GM21526 (cell line): ENCODE measurements around the gene AATF.

Experiments used
- ATAC-seq: cut with Tn5 transposase; IDR thresholded peaks from one replicate; pipeline ENCODE4 v1.9.1; 2021; ENCODE audit warnings: moderate library complexity; ENCODE audit not compliant: unreplicated experiment, low FRiP score

The AATF gene

GRCh38 chr17:37037590-37038155 lies 88.9 kb downstream of the AATF start:
- no peak for ATAC-seq

- ATAC-seq, result no peak
Observed at GRCh38 chr17:37039269-37039668, 90.5 kb downstream of the AATF start.

GRCh38 chr17:37041932-37042331 lies 93.2 kb downstream of the AATF start:
- ATAC-seq, result no peak

GRCh38 chr17:37043201-37043600 lies 94.4 kb downstream of the AATF start:
- ATAC-seq, result no peak

- ATAC-seq, result no peak
Observed at GRCh38 chr17:37045351-37045922, 96.7 kb downstream of the AATF start.

GRCh38 chr17:37047631-37048104 lies 98.9 kb downstream of the AATF start:
- ATAC-seq, result no peak

GRCh38 chr17:37048811-37049210 lies 100.1 kb downstream of the AATF start:
- ATAC-seq, result no peak

- ATAC-seq, result no peak
Observed at GRCh38 chr17:37050920-37051319, 102.2 kb downstream of the AATF start.

DNA sequence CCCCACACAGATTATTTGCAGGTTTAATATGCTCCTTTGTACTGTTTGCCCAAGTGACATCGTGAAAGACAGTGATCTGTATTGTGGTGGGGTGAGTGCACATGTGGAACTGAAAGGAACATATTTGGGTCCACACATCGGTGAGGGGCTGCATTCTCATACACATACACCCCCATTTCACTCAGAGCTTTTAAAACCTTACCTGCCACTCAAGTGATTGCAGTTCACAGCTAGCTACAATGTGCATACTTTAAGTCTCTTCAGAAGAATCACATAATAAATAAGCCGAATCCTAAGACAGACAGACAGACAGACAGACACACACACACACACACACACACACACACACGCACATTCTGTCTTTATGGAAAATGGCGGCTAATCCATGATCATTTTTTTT lies 102.6 kb downstream of the AATF start:
- ATAC-seq, result no peak

DNA sequence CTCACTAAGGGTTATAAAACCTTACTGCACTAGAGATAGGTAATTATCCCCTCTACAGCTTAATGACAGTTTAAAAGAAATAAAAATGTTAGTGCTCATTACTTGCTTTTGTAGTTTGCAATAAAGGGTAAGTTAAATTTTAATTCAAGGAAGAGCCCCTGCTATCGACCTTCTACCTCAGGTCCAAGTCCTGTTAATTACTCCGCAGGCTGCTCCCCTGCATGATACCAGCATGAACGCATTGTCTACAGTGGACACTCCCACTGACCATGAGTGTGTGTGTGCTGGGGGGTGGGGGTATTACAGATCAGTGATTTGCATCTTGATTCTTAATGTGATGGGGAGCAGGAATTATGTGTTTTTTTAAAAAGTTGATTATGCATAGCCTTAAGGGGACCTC lies 103.1 kb downstream of the AATF start:
- ATAC-seq, result no peak

GRCh38 chr17:37052450-37052849 lies 103.7 kb downstream of the AATF start:
- ATAC-seq, result no peak

- ATAC-seq, result no peak
Observed at GRCh38 chr17:37054894-37055293, 106.1 kb downstream of the AATF start.

DNA sequence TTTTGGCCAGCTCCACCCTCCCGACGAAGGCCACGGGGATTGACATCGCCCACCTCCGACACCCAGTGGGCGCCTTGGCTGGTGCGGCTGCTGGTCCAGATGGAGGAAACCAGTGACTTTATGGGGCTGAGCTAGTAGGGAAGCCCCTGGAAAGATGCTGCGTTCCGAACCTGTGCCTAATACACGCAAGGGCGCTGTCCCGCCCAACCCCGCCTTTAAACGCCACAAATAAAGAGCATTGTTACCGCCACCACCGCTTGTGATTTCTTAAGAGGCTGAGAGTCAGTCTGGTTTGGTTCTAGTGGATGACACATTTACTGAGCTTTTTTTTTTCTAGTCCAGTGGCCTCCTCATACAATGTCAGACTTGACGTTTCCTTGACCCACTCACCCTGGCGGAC lies 107.9 kb downstream of the AATF start:
- ATAC-seq, result no peak

DNA sequence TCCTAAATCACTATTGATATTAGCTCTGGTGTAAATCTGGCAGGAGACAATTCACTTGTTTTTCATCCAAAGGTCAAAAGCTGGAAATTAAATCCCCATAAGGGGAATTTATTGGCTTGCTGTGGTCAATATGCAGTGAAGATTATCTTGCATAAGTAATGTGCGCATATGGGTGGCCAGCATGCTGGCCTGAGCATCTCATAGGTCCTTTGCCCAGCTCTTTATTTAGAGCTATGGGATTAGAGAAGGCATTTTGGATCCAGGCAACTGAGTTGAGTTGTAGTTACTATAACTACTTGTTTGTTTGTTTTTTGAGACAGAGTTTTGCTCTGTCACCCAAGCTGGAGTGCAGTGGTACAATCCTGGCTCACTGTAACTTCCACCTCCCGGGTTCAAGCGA lies 110.7 kb downstream of the AATF start:
- ATAC-seq, result no peak

- ATAC-seq, result no peak
Observed at GRCh38 chr17:37060094-37060493, 111.3 kb downstream of the AATF start.

GRCh38 chr17:37060928-37061327 lies 112.2 kb downstream of the AATF start:
- no peak for ATAC-seq

GRCh38 chr17:37062021-37062420 lies 113.3 kb downstream of the AATF start:
- ATAC-seq, result no peak

GRCh38 chr17:37064206-37064605 lies 115.5 kb downstream of the AATF start:
- no peak for ATAC-seq

DNA sequence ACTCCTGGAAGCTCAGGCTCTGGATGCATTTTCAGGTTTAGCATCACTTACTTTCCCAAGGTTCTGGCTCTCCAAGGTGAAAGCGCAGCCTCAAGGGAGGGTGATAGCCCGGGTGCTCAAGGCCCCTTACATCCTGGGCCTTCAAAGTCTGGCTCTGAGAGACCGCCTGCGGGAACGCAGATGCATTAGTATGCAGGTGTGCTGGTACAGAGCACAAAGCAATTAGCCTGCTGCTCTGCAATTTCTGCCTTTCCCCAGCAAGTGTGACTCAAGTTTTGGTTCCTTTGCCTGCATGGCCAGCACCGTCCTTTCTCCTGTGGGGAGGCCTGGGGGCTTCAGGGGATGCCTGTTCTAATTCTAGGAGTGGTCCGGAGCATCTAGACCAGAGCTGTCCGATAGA lies 116.2 kb downstream of the AATF start:
- ATAC-seq, result no peak

- ATAC-seq, result no peak
Observed at GRCh38 chr17:37065486-37066321, 117.0 kb downstream of the AATF start.

DNA sequence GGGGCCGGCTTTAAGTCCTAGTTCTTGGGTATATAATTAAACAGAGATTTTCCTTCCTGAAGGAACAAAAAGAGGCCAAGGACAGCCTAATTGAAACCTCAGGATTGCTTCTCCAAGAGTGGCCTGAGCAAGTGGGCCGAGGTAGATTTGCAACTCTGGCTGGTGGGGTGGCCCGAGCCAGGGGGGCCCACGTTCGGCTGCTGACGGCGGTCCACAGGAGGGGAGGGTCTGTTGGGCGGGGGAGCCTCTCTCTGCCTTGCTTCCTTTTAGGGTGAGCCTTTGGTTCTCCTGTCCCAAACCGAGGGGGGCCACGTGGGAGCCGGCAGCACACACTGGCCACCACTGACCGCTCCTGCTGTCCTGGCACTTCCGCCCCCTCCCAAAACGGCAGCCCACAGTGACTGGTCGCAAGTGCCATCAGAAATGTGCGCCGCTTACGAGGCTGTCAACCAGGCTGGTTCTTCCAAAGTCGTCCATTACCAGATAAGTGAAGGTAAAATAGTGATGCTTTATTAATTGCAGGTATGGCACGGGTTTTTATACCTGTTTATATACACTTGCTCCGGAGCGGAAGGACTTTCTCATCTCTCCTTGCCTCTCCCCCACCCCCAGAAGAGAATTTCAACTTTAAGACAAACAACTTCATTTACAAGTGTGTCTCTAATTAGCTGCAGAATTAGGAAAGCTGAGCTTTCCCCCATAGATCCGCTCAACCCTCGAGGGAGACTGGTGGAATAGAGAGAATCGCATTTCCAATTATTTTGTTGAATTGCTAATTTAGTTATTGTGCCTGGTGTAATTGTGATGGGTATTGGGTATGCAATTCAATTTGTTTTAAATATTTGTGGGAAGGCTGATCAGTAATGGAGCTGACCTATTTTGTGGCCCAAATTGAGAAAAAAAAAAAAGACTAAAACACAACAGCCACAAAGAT lies 117.8 kb downstream of the AATF start:
- ATAC-seq, result no peak
